ENCODE results near the gene HMCN2. TPM values are rescaled to one million over a fixed set of nuclear protein-coding genes. Genes with fewer than 3 reads are reported as not detected.

Gene HMCN2
- total RNA-seq, 1 experiment from 2014 or later, result 5.6 TPM

GRCh38 chr9:130239363-130239695 is 26.2 kb upstream of the HMCN2 start (continued):
- TF ChIP-seq ATF2 (CRISPR knock-in tag; IDR thresholded peaks at IDR 0.05; ENCODE audit: borderline replicate concordance, low read depth) (no peak), CTCF (IDR thresholded peaks at IDR 0.05) (no peak), TEAD4 (CRISPR knock-in tag; IDR thresholded peaks at IDR 0.05) (no peak), EMX1 (CRISPR knock-in tag; IDR thresholded peaks at IDR 0.05) (no peak), ZNF219 (CRISPR knock-in tag; IDR thresholded peaks at IDR 0.05; ENCODE audit: borderline replicate concordance) (no peak), E2F5 (CRISPR knock-in tag; IDR thresholded peaks at IDR 0.05) (no peak)

GRCh38 chr9:130239741-130240241 is 25.8 kb upstream of the HMCN2 start:
- TF ChIP-seq HMGA2 (CRISPR knock-in tag; IDR thresholded peaks at IDR 0.05), result no peak
- TF ChIP-seq NR1H2 (CRISPR knock-in tag; IDR thresholded peaks at IDR 0.05), result no peak
- no peak for TF ChIP-seq NR2C2 (CRISPR knock-in tag; IDR thresholded peaks at IDR 0.05)
- TF ChIP-seq ARID4B (CRISPR knock-in tag; IDR thresholded peaks at IDR 0.05; ENCODE audit: borderline replicate concordance), result no peak
- TF ChIP-seq ZNF425 (CRISPR knock-in tag; conservative IDR thresholded peaks at IDR 0.05), result no peak
- no peak for TF ChIP-seq ZNF416 (CRISPR knock-in tag; IDR thresholded peaks at IDR 0.05)
- TF ChIP-seq PREB (CRISPR knock-in tag; IDR thresholded peaks at IDR 0.05; ENCODE audit: borderline replicate concordance), result no peak
- no peak for TF ChIP-seq FOXP4 (CRISPR knock-in tag; IDR thresholded peaks at IDR 0.05)
- TF ChIP-seq OVOL2 (CRISPR knock-in tag; IDR thresholded peaks at IDR 0.05; ENCODE audit: borderline replicate concordance), result no peak
- no peak overlapping the region for H3K27ac Mint-ChIP-seq
- H3K9me3 Mint-ChIP-seq, result no peaks in the 10 kb centered on the region
- H3K4me3 Mint-ChIP-seq, result no peak overlapping the region
- peaks cover 19% of the 10 kb centered on the region for H3K4me1 Mint-ChIP-seq
- ChIA-PET CTCF (interaction anchor here (1.0 to 1.5 kb wide), 5 partner anchors 66 to 116 kb away, joined by 3 to 6 read pairs (median 3); no protein-coding TSS in a partner anchor), POLR2A (interaction anchor here (0.6 kb wide), 1 partner anchor 478 kb away, joined by 4 read pairs; no protein-coding TSS in a partner anchor)
- peaks cover 14% of the 10 kb centered on the region for H3K27me3 Mint-ChIP-seq (ENCODE audit: low read depth)
- no peak for ATAC-seq
- no peak for DNase-seq (ENCODE audit: low spot score)
- no peaks in the 10 kb centered on the region for H3K36me3 Mint-ChIP-seq

All from WTC11 (cell line).